Vagina (tissue), 2 donors: ENCODE measurements around the gene MAP1B. TPM values are rescaled to one million over a fixed set of nuclear protein-coding genes. Genes with fewer than 3 reads are reported as not detected.
"Not testable (repeated sequence)": the region's sequence is repeated elsewhere in the genome, so short reads cannot be mapped to it uniquely, and the experiment has no call there.

ENCODE experiments used
- DNase-seq, 2 donors: peaks; one replicate each; pipeline ENCODE4 v3.0.0-alpha.2; 2017; ENCODE audit errors: extremely low spot score in 2 of 2
- H3K27ac ChIP-seq: fragments of 200-600 bp; sonication (generic); one replicate; pipeline ENCODE4 v1.5.1; 2019
- H3K27me3 ChIP-seq: fragments of 200-600 bp; sonication (generic); one replicate; pipeline ENCODE4 v1.5.1; 2019
- H3K36me3 ChIP-seq, 2 donors: fragments of 200-600 bp; sonication (generic); one replicate each; pipeline ENCODE4 v1.5.1; 2017 to 2019
- H3K4me1 ChIP-seq: fragments of 200-600 bp; sonication (generic); one replicate; pipeline ENCODE4 v1.5.1; 2019
- H3K4me3 ChIP-seq, 2 donors: fragments of 200-600 bp; sonication (generic); 1 replicate in 1 of 2; 2 replicates in 1 of 2; pipeline ENCODE4 v1.5.1; 2016 to 2019
- H3K9me3 ChIP-seq: fragments of 200-600 bp; sonication (generic); one replicate; pipeline ENCODE4 v1.5.1; 2019
- POLR2A ChIP-seq, 2 donors: fragments of 450-650 bp; IDR thresholded peaks; one replicate each; pipeline ENCODE4 v1.6.1; 2017; ENCODE audit warnings: antibody characterized with exemption in 2 of 2, mild to moderate bottlenecking in 2 of 2, moderate library complexity in 2 of 2
- POLR2AphosphoS5 ChIP-seq, 2 donors: sonication (generic); formaldehyde crosslinking; IDR thresholded peaks; one replicate each; pipeline ENCODE4 v1.9.0; 2017; ENCODE audit warnings: antibody characterized with exemption in 2 of 2, mild to moderate bottlenecking in 2 of 2, low read depth in 1 of 2; ENCODE audit not compliant: insufficient read depth in 1 of 2
- intact Hi-C: fragments of 100-400 bp; cut with DNase I; formaldehyde crosslinking; loops from one replicate; pipeline ENCODE4 v1.15.1; 2023
- total RNA-seq: library from RNA; depleted of rRNA; stranded (reverse); fragments of >200 nt; gene quantifications from one replicate; pipeline ENCODE4 v1.2.3, GENCODE V29; 2016
- TF ChIP-seq, protein P1 (sequence below), 3 experiments: fragments of 450-650 bp in 2 of 3; fragments of 200-600 bp in 1 of 3; sonication (generic) in 1 of 3; IDR thresholded peaks; one replicate each; pipeline ENCODE4 v1.5.1; 2017 to 2019; ENCODE audit warnings: antibody characterized with exemption in 3 of 3, mild to moderate bottlenecking in 2 of 3, moderate library complexity in 2 of 3

The MAP1B gene
- total RNA-seq, 1 donor from 2014 or later = 386 TPM

- peak overlapping the region; percentile 62 for H3K27ac ChIP-seq
- no peaks in the 10 kb centered on the region for H3K36me3 ChIP-seq
- H3K9me3 ChIP-seq = no peaks in the 10 kb centered on the region
- intact Hi-C loops = no loop called here
- peak overlapping the region in 1 of 2 donors; percentile 21 for H3K4me3 ChIP-seq
- no peak for DNase-seq
- H3K4me1 ChIP-seq = peaks cover 22% of the 10 kb centered on the region
- no peaks in the 10 kb centered on the region for H3K27me3 ChIP-seq
- peak in 1 of 2 donors; percentile 36 for TF ChIP-seq POLR2AphosphoS5 (IDR thresholded peaks at IDR 0.05; ENCODE audit: insufficient read depth in 1 of 2, low read depth in 1 of 2)
- TF ChIP-seq, protein P1, sequence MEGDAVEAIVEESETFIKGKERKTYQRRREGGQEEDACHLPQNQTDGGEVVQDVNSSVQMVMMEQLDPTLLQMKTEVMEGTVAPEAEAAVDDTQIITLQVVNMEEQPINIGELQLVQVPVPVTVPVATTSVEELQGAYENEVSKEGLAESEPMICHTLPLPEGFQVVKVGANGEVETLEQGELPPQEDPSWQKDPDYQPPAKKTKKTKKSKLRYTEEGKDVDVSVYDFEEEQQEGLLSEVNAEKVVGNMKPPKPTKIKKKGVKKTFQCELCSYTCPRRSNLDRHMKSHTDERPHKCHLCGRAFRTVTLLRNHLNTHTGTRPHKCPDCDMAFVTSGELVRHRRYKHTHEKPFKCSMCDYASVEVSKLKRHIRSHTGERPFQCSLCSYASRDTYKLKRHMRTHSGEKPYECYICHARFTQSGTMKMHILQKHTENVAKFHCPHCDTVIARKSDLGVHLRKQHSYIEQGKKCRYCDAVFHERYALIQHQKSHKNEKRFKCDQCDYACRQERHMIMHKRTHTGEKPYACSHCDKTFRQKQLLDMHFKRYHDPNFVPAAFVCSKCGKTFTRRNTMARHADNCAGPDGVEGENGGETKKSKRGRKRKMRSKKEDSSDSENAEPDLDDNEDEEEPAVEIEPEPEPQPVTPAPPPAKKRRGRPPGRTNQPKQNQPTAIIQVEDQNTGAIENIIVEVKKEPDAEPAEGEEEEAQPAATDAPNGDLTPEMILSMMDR (IDR thresholded peaks at IDR 0.05) = no peak
- TF ChIP-seq POLR2A (IDR thresholded peaks at IDR 0.05) = no peak
Measured at GRCh38 chr5:72166070-72166979, 59.0 kb downstream of the MAP1B start.

DNA sequence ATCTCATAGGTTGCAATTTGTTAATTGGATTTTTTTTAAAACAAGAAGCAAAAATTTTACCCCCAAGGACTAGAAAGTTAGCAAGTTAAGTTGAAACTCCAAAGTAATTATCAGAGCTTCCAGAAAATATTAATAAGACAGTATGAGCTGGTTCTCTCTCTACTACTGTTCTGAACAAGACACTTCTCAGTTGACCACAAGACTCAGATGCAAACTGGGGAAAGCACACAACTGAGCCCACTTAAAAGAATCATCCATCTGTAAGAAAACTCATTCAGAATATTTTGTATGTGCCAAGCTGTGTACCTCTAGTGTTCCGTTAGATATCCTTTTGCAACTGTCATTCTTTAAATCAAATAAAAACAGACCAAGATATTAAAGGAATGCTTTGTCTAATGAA lies 60.0 kb downstream of the MAP1B start:
- Histone ChIP-seq H3K4me3 (no peak overlapping the region), H3K4me1 (peaks cover 22% of the 10 kb centered on the region), H3K36me3 (no peaks in the 10 kb centered on the region), H3K27ac (peak overlapping the region; percentile 62), H3K9me3 (no peaks in the 10 kb centered on the region), H3K27me3 (no peaks in the 10 kb centered on the region)
- no peak for TF ChIP-seq POLR2AphosphoS5 (IDR thresholded peaks at IDR 0.05; ENCODE audit: insufficient read depth in 1 of 2, low read depth in 1 of 2)
- DNase-seq = no peak
- intact Hi-C loops = no loop called here

DNA sequence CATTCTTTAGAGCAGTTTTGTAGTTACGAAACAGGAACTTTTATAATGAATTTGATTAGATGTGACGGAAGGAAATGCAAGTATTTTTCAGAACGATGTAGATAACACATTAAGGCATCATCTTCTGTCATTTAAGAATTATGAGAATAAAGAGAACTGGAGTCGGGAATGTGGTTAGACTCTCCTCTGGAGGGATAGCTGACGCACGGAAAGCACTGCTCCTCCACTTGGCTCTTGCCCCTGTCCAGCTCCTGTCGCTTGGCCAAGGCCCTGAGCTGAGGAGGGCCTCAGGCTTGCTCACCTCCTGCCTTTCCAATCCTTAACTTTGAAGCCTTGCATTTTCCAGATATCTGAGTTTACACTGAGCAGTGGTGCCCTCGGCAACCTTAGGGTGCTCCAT lies 60.5 kb downstream of the MAP1B start:
- Histone ChIP-seq H3K27me3 (no peaks in the 10 kb centered on the region), H3K36me3 (no peaks in the 10 kb centered on the region), H3K4me1 (peaks cover 22% of the 10 kb centered on the region), H3K9me3 (no peaks in the 10 kb centered on the region), H3K4me3 (no peak overlapping the region), H3K27ac (no peak overlapping the region)
- TF ChIP-seq POLR2A (IDR thresholded peaks at IDR 0.05) (no peak), POLR2AphosphoS5 (IDR thresholded peaks at IDR 0.05; ENCODE audit: insufficient read depth in 1 of 2, low read depth in 1 of 2) (no peak)
- TF ChIP-seq, protein P1 (IDR thresholded peaks at IDR 0.05) = no peak
- no peak for DNase-seq
- intact Hi-C loops = no loop called here

GRCh38 chr5:72170101-72170500 lies 62.8 kb downstream of the MAP1B start:
- Histone ChIP-seq H3K4me1 (peaks cover 22% of the 10 kb centered on the region), H3K4me3 (no peak overlapping the region), H3K27ac (no peak overlapping the region), H3K36me3 (no peaks in the 10 kb centered on the region), H3K9me3 (no peaks in the 10 kb centered on the region), H3K27me3 (no peaks in the 10 kb centered on the region)
- intact Hi-C loops = no loop called here
- TF ChIP-seq POLR2A (IDR thresholded peaks at IDR 0.05) = no peak
- TF ChIP-seq, protein P1 (IDR thresholded peaks at IDR 0.05) = no peak
- TF ChIP-seq POLR2AphosphoS5 (IDR thresholded peaks at IDR 0.05; ENCODE audit: insufficient read depth in 1 of 2, low read depth in 1 of 2) = no peak
- DNase-seq = no peak

- H3K27me3 ChIP-seq, H3K9me3 ChIP-seq, intact Hi-C loops, H3K4me3 ChIP-seq, H3K27ac ChIP-seq, DNase-seq, H3K36me3 ChIP-seq: not testable (repeated sequence)
- peaks cover 13% of the 10 kb centered on the region for H3K4me1 ChIP-seq
Measured at GRCh38 chr5:72171181-72171580, 63.9 kb downstream of the MAP1B start.

DNA sequence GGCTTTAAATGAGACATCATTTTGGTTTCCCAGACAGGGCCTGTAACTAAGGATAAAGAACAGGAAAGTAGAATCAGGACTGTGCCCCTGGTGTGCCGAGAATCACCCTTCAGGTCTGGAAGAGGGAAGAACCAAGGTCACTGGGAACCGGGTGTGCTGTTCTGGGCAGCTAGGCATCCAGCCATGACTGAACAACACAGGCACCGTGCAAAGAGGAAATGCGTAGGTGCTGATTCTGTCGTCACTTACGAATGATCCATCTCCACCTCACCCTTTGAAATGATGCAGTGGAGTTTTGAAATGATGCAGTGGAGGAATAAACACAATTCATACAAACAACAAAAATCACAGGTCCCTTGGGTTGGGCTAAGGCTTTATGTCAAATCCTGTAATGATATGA lies 64.4 kb downstream of the MAP1B start:
- intact Hi-C loops = no loop called here
- Histone ChIP-seq H3K4me1 (peaks cover 8% of the 10 kb centered on the region), H3K4me3 (no peak overlapping the region), H3K27ac (no peak overlapping the region), H3K27me3 (no peaks in the 10 kb centered on the region), H3K9me3 (no peaks in the 10 kb centered on the region), H3K36me3 (no peaks in the 10 kb centered on the region)
- TF ChIP-seq POLR2AphosphoS5 (IDR thresholded peaks at IDR 0.05; ENCODE audit: insufficient read depth in 1 of 2, low read depth in 1 of 2) (no peak), POLR2A (IDR thresholded peaks at IDR 0.05) (no peak)
- TF ChIP-seq, protein P1 (IDR thresholded peaks at IDR 0.05) = no peak
- no peak for DNase-seq
